ENCODE data around the gene AMPD3.

GRCh38 chr11:10488934-10489691 is 34.0 kb downstream of the AMPD3 start:
- TF ChIP-seq CTCF (IDR thresholded peaks at IDR 0.05): no peak
- no peak for TF ChIP-seq POLR2A (IDR thresholded peaks at IDR 0.05)
